Pulmonary artery endothelial cell (primary cell): ENCODE data around the gene ITPKC. TPM values are rescaled to one million over a fixed set of nuclear protein-coding genes. Genes with fewer than 3 reads are reported as not detected.

Experiments used
- DNase-seq: peaks from one replicate; pipeline ENCODE4 v3.0.0-alpha.2; 2011; ENCODE audit warnings: low read depth, low spot score
- total RNA-seq: library from RNA; depleted of rRNA; stranded (reverse); fragments of >200 nt; gene quantifications from 2 replicates; pipeline ENCODE4 v1.2.3, GENCODE V29; 2014

ITPKC gene
- total RNA-seq, 1 donor from 2014 or later = 19.8 TPM

DNA sequence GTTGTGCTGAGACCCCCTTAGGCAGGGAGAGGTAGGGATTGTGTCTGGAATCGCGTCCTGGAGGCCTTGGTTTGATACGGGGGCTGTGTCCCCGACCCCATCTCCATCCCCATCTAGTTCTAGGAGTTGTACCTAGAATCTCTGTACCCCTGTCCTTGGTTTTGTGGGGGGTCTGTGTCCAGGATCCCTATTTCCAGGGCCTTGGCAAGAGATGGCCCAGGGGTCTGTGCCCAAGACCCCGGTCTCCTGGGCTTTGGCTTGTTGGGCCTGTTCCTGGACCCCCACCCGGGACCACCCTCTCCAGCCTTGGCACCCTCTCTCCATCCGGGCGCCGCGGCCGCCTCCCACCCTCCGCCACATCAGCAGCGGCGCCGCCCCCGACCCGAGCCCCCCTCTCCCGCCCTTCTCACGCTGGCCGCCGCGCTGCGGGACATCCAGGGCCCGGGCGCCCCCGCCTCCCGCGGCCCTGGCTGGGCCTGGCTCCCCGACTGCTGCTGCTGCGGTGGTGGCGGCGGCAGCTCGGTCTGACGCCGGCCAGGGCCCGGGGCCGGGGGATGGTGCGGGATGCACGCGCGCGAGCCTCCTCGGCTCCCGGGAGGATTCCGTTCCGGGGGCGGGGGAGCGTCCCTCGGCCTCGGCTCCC is 26.7 kb upstream of the ITPKC start, which contains the start of gene NUMBL:
TSS of gene NUMBL (minus strand) at position 602 of the 643 bp plus-strand sequence. CDS start at position 434, 168 bp downstream.
- no peak for DNase-seq

- peak; percentile 66 for DNase-seq
These were observed 26.1 kb upstream of the ITPKC start for GRCh38 chr19:40690693-40691420.

DNA sequence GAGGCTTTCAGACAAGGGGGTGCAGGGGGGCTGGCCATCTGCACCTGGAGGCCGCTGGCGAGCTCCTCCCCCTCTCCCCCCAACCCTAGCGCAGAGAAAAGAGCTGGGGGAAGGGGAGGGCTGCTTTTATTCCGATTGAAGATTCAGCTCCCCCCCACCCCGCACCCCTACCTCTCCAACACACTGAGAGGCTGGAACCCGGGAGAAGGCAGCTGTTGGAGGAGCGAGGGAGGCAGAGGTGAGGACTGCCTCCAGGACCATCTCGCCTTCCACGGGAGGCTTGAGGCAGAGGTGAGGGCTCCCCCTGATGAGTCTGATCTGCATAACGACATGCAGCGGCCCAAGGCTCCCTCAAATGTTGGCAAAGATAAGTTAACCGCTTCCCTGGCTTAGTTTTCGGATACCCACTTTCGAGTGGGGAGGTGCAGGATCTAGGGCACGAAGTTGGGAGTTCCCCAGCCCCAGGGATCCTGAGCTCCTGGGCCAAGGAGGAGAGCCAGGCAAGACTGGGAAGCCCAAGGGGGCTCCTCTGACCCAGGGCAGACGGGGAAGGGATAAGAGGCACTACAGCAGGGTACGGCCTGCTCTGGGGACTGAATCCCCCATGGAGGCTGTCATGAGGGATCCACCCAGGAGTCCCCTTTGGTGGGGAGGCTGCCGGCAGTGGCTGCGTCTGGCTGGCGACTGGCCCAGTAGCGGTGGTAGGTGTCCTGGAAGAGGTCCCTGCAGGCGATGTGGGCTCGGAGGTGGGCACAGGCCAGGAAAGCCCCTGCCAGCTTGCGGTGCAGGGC is 25.3 kb upstream of the ITPKC start:
- DNase-seq = no peak

DNA sequence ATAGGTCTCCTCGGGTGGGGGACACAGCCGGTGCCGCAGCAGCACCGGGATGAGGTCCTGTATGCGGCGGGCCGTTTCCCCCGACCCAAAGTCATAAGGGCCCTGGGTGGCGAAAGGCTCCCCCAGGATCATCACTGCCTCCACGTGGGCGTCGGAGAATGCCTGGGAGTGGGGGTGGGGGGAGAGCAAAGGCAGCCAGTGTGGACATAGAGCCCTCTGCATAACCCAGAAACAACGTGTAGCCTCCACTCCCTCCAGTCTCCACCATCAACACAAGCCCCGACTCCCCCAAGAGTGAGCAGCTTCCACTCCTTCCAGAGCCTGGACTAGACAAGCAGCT is 24.7 kb upstream of the ITPKC start:
- DNase-seq = no peak

DNA sequence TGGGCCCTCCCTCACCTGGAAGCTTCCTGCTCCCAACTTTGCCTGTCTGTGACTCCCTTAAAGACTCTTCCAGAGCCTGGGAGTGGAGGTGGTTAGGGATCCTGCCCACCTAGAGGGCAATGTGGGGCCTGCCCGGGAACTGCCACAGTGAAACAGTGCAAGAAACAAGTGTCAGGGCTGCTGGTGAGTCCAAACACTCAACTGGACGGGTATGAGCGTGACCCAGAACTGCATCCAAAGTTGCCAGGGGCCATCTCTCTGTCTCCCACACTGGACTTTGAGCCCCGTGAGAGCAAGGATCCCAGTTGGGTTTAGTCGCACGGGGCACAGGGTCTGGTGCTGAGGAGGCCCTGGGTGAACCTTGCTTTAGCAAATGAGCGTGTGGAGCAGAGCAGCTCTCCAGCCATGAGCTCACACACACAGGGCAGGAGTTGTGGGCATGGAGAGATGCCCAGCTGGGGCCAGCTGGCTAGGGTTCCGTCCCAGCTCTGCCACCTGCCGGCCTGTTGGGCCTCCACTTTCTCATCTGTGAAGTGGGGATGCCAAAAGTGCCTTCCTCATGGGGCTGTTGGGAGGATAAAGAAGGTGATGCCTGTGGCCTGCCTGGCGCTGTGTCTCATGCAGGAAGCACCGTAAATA is 23.6 kb upstream of the ITPKC start:
- DNase-seq = no peak

DNA sequence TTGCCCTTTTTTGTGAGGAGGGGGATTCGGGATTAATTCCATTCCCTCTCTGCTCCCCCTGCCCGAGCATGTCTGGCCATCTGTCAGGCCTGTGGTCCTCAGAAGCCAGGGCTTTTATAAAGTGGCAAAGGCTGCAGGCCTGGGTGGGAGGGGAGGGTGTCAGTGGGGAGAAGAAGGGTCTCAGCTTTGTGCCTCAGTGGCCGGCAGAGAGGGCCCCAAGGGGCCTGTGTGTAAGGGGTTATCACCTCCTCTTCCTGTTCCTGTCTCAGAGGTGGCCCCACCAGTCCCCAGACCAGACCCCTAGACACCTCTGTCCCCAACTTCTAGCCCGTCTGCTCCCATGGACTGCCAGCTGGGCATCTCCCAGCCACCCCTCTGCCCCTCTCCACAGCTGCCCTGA is 23.0 kb upstream of the ITPKC start:
- no peak for DNase-seq

DNA sequence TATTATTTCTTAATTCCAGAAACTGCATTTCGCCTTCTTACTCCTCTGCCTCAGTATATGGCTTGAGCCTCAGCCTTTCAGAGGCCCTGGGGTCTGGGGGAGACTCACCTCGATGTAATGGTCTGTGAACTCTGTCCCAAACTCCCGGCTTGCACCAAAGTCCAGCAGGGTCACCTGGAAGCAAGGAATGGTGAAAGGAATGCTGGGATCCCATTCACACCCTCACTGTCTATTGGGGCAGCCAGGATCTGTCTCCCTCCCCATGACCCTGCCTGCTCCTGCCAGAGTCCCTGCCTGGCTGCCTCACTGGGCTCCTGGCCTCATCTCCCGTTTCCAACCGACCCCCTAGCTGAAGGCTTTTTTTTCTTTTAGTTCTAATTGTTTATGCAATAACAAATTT is 21.0 kb upstream of the ITPKC start:
- no peak for DNase-seq

GRCh38 chr19:40697007-40697406 is 19.9 kb upstream of the ITPKC start:
- DNase-seq = no peak

- no peak for DNase-seq
These were observed 16.8 kb upstream of the ITPKC start for GRCh38 chr19:40700083-40700482.

DNA sequence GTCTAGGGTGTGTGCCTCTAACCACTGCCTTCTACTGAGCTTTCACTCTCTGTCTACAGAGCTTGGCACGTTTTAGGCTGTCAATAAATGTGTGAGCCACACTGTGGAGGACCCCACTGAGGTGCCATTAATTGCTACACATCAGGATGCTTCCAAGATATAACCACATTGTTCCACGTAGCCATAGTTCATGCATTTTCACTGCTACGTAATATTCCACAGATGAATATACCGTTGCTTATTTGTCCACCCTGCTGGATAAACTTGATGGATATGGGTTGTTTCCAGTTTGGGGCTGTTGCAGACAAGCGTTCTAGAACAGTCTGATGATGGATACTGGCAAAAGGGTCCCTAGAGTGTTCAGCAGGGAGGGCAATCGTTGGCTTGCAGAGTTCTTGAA is 15.2 kb upstream of the ITPKC start:
- no peak for DNase-seq

DNA sequence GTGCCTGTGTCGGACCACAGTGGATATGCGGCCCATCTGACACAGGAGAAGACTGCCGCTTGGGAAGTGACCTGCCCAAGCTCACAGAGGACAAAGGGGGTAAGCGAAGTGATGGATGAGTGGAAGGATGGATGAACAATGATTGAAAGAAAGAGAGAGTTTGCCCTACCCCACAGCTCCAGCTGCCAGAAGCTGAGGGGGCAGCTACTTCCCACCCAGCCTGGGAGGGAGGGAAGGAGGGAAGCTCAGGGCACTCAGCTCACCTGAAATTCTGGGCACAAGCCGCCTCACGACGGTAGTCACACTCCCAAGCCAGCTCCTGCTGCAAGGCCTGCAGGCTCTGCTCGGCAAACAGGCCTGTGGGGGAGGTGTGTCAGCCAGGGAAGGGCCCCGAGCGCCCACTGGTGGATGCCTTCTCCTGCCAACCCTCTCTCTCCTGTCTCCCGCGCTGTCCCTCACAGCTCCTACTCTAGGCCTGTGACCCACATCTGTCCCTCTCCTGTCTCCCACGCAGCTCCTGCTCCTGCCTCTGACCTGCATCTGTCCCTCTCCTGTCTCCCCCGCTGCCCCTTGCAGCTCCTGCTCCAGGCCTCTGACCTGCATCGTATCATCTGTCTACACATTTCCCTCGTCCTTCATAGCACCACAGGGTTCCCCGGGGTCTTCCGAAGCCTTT is 14.4 kb upstream of the ITPKC start:
- no peak for DNase-seq

GRCh38 chr19:40703029-40703755 is 13.7 kb upstream of the ITPKC start:
- no peak for DNase-seq

GRCh38 chr19:40704491-40705361 is 12.2 kb upstream of the ITPKC start:
- DNase-seq = no peak

GRCh38 chr19:40705362-40705651 is 11.6 kb upstream of the ITPKC start:
- no peak for DNase-seq

GRCh38 chr19:40705950-40706619 is 10.8 kb upstream of the ITPKC start:
- DNase-seq = no peak

DNA sequence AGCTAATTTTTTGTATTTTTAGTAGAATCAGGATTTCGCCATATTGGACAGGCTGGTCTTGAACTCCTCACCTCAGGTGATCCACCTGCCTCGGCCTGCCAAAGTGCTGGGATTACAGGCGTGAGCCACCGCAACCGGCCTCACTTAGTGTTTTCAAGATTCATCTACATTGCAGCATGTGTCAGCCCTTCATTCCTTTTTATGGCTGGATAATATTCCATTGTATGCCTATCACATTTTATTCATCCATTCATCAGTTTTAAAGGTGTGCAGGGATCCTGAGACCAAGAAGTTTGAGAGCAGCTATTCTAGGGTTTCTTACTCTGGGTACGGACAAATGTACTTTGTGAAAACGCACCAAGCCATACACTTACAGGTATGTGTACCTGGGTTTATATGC is 9.3 kb upstream of the ITPKC start:
- DNase-seq = no peak

DNA sequence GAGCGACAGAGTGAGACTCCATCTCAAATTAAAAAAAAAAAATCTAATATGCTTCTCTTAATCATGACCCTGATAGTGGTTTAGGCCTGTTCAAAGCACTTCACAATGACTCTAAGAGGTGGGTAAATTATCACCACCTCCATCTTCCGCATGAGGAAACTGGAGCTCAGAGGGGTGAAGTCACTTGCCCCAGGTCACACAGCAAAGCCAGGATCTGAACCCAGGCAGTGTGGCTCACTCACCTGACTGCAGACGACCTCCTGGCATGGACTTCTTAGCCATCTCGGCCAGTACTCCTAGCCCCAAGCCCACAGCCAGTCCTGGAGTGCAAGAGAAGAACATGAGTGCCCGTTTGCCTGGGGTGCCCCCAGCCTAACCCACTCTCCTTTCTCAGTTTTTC is 7.1 kb upstream of the ITPKC start:
- no peak for DNase-seq

DNA sequence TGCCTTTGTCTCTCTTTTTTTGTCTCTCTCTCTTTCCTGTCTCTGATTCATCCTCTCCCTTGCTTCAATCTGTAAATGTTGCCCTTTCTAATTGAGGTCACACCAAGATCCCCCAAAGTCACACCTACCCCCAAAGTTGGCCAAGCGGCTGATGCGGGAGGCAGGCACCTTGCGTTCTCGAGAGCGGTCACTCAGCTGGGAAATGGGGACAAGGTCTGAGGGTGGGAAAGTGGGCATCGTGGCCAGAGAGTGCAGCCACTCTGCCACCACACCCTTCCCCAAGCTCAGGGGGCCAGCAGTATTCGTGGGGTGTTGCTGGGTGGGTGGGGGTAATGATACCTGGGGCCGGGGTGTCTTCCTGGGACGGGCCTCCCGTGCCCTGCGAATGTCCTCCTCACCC is 3.0 kb upstream of the ITPKC start:
- DNase-seq = no peak
